NCI-H128 (cell line): Measurements from ENCODE around the gene PLEKHA6.
A peak's percentile ranks its signal among the peaks of the same experiment; 100 is the strongest.
"Not testable (repeated sequence)": the region's sequence is repeated elsewhere in the genome, so short reads cannot be mapped to it uniquely, and the experiment has no call there.

Experiments used
- DNase-seq: peaks from one replicate; lab custom pipeline; 2025; ENCODE audit not compliant: unreplicated experiment; lab: John Stamatoyannopoulos, UW

The PLEKHA6 gene

DNA sequence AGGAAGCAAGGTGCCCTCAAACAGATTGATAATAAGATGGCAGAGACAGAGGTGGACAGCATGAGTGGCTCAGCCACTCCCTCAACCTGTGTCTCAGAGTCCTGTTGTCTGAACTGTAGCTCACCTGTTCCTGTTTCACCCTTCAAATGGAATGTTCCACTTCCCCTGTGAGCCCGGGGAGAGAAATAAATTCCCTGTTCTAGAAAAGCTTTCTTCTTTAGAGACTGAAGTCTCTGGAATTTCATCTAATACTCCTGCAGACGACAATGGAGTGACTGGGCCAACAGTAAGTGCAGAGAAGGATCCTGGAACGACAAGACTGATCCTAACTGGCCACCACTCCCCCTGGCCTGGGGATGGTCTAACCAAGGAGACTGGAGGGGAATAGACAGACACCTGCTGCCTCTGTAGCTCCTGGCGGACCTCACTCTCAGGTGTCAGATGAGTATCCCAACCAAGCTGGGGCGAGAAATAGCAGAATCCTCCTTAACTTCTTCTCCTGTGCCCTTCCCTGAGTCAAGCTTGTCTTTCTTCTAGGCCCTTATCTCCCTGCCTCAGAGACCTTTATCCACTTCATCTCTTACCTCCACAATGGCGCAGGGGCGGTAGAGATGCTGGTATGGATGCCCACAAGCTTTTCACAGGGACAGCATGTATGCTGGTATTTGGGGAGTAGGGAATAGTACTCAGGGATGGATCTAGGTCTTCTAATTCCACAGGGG, 45.4 kb downstream of the PLEKHA6 start:
- peak; percentile 84 for DNase-seq

DNA sequence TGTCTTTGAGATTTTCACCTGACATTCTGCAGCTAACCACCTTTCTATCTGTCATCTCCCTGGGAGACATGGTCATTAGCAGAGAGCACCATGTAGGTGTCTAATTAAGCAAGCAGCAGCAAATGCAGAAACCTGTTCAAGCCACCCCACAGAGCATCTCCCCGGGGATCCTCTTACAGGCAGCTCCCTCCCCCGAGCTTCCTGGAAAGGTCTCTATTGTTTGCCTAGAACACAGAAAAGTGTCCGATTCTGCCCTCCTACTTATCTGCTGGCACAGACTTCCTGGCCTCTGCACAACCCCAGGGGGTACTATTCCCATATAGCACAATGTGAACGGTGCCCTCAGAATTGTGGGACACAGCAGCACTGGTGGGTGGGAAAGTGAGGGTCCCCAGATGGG, 46.1 kb downstream of the PLEKHA6 start:
- peak; percentile 26 for DNase-seq

DNA sequence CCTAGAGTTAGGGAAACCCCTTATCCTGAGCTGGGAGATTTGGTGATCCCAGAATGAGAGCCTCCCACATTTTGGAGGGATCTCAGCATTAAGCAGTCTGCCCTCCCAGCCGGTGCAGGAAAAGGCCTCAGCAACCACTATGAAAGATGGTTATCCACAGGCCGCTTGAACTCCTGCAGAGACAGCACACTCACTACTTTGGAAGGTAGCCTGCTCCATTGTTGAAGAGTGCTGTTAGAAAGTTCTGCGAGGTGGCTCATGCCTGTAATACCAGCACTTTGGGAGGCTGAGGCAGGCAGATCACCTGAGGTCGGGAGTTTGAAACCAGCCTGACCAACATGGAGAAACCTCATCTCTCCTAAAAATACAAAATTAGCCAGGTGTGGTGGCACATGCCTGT, 48.8 kb downstream of the PLEKHA6 start:
- not testable (repeated sequence) for DNase-seq

DNA sequence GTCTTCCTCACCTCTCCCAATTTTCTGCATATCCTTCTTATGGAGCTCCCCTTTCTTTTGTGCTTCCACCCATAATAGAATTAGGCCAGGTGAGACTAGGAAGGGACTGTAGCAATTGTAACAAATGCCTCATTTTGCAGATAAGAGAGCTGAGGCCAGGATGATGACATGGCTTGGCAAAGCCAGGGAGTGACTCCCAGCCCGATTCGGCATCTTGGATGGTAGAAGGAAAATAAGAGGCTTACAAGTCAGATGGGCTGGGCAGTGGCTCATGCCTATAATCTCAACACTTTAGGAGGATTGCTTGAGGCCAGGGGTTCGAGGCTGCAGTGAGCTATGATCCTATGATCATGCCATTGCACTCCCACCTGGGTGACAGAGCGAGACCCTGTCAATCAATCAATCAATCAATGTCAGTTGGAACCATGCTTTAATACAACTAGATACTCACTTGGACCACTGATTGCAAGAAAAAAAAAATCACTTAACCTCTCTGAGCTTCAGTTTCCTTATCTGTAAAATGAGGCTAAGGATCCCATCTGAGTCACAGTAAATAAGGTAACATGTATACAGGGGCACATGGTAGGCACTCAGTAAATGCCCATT, 51.6 kb downstream of the PLEKHA6 start:
- DNase-seq: no peak

DNA sequence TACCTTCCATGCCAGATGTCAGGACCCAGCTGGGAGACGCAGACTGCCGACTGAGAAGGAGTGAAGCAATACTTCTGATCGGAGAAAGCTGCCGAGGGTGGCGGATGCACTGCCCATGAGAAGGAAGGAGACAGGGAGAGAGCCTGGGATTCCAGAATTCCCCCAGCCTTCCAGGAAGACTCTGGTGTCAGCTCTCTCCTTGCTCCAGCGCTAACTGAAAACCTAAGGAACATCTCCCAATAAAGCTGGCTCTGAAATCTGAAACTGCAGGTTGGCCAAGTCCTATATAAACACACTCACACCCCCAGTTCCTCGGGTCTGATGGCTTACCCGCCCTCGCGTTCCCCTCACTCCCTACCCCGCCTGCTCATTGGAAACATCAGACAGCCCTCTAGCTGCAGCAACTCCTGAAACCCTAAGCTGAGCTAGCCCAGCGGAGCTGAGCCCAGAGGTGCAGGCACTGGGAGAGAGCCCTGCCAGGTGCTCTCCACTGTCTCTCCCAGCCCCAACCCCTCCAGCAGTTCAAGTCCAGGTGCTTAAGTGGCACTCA, 52.3 kb downstream of the PLEKHA6 start:
- peak; percentile 51 for DNase-seq

DNA sequence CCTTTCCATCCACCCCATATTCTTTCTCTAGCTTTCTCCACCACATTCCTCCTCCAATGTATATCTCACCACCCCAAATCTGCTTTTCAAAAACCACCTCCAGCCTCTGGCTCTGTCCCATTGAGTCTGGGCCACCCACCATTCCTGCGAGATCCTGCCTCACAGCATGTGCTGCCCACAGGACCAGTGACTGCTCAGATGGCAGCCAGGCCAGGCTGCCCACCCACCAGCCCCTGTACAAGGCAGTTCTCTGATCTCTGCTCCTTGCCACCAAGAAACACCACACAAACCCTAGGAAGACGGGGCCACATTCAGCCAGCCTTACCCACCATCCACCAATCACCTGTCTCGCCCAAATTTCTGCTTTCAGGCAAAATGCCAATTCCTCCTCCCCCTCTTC, 53.7 kb downstream of the PLEKHA6 start:
- no peak for DNase-seq

DNA sequence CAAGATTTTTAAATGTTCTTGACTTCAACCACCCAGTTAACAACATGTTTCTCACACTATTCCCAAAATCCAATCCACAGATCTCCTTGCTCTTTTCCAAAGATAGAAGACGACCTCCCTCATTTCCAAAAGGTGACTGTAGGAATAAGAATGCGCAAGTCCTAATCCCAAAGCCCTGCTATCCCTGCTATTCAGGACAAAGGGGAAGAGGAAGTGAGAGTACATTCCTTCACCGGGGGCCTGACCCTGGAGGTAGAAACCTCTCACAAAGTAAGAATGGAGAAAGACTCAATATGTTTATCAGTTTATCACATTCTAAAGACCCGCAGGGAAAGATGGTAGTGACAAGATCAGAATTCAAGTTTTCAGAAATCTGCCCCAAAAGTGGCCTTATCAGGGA, 55.7 kb downstream of the PLEKHA6 start:
- no peak for DNase-seq

DNA sequence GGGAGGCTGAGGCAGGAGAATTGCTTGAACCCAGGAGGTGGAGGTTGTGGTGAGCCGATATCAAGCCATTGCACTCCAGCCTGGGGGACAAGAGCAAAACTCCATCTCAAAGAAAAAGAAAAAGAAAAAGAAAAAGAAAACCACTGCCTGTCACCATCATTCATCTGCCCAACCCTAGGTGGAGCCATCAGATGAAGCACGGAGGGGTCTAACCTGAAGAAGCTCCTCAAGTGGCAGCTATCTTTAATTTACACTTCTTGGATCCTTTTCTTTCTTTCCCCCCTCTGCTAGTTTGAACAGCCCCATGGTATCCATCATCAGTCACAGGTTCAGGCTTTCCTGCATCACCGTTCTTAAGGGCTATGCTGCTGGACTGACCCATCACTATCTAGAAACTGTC, 57.0 kb downstream of the PLEKHA6 start:
- DNase-seq: no peak

DNA sequence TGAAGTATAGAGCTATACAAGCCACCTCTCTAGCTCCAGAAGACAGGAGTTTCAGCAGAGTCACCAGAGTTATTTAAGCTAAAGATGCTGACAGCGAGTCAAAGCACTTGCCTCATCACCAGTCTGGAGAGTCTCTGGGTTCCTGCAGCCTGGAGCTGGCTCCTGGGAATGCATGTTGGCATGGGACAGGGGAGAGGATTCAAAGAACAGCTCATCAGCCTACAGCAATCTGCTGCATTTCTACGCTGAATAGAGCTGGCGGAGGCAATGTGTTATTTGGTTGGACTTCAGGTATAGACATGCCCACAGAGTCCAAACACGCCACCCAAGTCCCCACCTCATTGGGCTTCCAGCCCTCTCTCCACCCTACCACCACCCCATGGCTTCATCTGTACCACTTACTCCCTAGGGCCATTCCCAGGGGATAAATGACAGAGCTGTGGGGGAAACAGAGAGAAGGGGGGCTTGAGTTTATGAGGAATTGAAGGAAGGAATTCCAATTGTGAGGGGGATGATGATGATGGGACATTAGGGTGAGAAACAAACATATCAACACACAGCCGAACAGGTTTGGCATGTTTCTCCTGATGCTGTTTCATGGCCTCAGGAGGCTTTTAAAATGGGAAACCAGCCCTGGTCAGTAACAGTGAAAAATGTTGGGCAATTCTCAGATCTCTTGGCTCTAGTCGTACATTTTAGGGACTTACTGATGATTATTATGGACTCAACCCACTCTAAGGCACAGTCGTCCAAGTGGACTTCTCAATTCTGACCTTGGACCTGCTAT, 58.4 kb downstream of the PLEKHA6 start:
- DNase-seq: no peak

DNA sequence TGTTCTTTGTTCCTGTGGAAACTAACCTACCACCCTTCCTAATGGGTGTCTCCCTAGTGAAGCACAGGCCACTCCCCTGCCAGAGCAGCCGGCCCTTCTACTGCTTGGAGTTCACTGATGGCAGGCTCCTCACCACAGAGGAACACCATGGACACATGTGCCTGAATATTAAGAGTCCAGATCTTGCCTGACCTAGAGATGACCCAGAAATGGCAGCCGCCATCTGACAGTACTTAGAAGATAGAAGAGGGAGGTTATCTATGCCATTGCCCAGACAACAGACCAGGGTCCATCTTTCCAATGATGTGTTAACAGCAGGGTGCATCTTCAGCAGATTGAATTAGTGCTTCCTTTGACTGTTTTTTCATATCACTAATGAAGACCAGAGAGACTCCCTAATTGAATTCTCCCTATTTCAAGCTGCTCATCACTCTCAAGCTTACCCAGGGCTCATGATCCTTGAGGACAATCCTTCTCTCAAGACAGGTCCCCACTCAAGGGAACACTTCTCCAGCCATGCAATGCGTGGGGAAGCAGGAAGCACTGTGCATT, 59.8 kb downstream of the PLEKHA6 start:
- DNase-seq: no peak

DNA sequence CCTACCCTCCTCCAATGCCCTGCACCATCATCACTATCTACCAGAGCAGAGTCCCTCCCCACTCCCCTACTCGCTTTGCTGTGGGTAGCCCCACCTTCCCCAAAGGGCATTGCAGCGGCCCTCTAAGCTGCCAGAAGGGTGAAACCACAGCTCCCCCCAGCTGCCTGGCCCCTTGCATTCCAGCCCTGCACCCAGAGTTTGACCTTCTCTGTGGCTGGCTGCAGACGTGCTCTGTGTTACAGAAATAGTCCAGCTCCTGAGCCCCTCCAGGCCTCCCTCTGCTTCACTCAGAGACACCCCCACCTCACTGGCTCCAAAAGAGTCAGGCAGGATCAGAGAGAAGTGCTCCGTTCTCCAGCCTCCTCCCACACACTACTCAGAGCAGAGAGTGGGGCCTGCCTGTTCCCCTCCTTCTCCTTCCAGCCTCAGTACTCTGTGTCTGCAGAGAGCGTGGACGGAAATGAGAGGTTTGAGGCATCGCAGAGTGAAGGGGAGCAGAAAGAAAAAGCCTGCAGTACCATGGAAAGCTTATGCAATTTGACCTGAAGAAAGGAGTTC, 63.2 kb downstream of the PLEKHA6 start:
- DNase-seq: no peak

DNA sequence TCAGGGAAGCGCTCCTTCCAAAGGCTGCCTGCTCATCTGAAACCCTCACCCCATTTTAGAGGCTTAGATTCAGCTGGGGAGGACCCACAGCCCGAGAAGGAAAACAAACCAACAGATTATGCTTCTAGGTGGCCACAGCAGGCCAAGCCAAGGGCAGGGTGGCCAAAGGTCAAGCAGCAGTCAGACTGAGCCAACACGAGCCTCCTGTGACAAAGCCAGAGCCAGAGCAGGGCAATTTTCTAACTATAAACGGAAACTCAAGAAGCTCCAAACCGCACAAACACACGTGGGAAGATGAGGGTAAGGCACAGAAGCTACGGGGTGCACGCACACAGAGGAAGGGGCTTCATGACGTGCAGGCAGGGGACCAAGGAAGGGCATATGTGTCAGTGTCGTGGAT, 64.1 kb downstream of the PLEKHA6 start:
- DNase-seq: no peak

DNA sequence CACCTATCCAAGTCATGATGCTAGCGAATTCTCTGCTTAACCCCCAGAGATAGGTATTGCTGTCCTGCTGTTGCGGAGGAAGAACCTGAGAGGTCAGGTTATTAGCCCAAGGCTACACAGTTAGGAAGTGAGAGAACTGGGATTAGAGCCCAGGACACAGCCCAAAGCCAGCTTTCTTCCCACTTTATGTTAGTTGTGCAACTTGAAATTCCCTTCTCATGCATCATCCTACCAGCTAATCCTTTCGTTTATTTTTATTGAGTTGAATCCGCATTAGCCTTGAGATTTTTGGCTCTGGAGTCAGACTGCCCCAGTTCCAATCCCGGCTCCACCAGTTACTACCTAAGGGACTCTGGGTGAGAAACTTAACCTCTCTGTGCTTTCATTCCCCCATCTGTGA, 65.4 kb downstream of the PLEKHA6 start:
- no peak for DNase-seq

DNA sequence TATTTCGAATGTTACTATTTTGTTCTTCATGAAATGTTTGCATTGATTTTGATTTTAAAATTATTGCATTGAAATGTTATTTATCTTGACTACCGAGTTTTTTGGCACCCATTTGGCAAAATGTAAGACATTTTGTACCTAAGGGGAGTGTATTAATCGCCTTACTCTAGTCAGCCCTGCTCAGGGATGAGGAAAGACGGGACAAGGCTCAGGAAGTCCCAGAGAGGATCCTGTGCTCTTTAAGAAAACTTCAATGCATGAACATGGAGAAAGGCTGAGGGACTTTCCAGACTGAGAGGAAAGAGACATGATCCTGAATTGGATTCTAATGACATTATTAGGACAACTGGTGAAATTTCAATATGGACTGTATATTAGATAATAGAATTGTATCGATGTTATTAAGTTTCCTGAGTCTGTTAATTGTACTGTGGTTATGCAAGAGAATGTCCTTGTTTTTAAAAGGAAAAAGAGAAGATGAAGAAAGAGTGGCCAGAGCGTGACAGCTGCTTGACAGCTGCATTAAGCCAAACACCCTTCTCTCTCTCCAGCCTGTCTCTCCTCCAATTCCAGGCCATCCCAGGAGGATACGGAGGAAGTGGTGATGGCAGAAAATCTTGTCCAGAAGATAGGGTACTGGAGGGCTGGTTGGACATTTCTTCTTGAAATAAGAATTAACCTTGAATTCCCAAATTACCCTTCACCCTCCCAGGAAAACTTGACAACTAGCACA, 66.0 kb downstream of the PLEKHA6 start:
- DNase-seq: no peak

DNA sequence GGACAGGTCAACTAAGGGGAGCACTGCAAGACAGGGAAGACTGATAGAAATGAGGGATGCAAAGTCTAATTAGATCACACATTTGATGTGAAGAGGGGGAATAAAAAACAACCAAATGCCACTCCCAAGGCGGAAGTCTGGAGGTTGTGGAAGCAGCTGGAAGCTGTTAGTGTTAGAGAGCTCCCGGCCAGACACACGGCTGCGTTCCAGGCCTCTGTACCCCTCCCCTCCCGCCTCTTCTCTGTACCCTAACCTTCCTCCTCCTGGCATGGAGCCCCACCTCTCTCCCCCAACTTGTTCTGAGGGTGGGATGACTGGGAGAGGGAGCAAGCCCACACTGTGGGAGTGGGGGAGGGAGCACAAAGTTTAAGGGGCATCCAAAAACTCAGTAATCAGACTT, 67.0 kb downstream of the PLEKHA6 start:
- DNase-seq: no peak

DNA sequence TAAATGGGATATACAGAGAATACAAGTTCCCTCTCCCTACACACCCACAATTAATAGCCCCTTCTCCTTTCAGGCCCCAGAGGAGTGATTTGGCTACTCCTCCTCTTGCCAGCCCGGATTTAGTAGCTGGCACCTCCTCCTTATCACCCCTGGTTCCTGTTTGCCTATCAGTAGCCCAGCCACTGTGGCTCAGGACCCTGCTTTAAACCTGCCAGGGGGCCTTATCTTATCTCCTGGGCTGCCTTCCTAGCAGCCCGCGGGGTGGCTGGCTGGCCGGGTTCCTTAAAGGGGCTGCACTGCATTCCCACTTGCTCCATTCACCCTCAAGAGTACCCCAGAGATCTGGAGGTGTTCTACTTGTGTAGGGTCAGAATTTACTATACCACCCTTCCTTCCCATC, 70.4 kb downstream of the PLEKHA6 start:
- DNase-seq: no peak

DNA sequence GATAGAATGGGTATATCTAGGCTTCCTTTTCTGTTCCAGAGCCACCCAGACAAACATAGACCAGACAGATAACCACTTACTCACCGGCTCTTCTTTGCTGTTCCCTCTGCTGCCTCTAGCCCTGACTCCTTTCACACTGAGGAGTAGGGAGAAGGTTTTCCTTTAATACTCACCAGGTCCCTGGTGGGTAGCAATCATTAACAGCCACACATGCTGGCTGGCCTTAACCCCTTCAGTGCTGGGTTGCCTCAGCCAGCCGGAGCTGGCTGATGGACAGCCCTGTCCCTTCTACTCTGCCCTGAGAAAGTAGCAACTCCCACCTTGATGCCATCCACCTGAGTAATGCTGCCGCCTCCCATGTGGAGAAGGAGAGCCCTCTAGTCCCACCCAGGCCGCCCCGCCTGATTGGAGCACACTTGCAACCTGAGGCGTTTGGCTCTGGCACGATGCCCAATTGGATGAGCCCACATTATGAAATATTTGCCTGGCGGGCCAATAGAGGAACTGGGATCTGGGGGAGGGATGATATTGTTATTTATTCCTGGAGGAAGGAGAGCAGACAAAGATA, 71.6 kb downstream of the PLEKHA6 start:
- no peak for DNase-seq

DNA sequence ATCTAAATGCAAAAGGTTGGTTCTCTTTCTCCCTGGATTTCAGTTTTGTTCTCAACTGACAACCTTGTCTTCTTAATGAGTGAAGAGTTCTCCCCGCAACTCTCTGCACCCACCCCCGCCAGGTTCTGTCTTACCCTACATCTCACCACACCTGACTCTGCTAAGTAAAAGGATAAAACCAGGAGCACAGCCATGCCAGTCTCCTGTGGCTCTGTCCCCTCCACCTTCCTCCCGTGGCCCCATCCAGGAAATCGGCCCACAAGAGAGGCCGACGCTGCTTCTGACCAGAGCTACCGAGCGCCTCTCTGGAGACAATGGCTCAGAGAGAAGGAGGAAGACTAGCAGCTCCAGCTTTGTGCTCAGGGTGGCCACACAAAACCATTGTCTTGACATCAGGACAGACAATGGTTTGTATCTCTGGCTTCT, 72.2 kb downstream of the PLEKHA6 start:
- no peak for DNase-seq

DNA sequence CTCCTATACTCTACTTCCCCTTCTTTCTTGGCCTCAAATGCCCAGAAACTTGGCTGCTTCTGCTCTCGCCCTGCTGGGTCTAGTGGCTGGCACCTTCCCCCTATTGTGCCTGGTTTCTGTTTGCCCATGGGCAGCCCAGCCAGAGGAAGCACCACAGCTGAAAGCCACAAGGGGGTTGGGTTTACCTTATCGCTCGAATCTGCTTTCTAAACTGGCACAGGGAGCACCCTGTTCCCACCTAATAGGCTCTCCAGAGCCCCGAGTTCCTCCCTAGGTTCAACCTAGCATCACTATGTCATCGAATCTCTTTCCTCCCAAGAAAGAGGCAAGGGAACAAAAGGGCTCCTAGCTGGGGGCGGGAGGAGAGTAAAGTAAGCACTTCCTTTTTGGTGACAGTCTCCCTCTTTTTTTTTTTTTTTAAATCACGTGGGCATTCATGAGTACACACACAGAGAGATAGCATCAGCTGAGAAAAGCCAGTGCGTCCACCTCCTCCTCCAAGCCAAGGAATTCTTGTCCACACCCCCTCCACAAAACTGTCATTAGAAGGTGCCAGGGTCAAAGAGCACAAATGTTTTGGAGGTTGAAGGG, 72.8 kb downstream of the PLEKHA6 start:
- DNase-seq: no peak

DNA sequence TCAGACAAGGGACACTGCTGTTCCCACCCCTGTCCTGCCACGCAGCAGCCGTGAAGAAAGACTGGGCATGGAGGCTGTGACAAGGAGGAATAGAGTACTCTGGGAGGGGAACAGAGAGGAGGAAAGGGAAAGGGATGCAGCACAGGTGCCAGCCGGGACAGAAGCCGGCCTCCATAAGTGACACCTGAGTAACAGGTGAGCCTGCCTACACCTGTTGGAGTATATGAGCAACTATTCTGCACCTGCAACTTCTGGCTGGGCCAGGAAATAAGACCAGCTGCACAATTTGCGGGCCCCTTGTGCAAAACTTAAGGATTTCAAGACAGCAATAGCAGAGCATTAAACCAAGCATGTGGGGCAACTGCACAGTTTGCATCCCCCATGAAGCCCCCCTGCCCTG, 73.4 kb downstream of the PLEKHA6 start:
- DNase-seq: no peak
